NK-92 (cell line): ENCODE measurements around the gene PTGES.
"Not testable (repeated sequence)": the region's sequence is repeated elsewhere in the genome, so short reads cannot be mapped to it uniquely, and the experiment has no call there.

Experiments
- DNase-seq: peaks from one replicate; lab custom pipeline; 2025; ENCODE audit not compliant: unreplicated experiment; lab: John Stamatoyannopoulos, UW

The PTGES gene

DNA sequence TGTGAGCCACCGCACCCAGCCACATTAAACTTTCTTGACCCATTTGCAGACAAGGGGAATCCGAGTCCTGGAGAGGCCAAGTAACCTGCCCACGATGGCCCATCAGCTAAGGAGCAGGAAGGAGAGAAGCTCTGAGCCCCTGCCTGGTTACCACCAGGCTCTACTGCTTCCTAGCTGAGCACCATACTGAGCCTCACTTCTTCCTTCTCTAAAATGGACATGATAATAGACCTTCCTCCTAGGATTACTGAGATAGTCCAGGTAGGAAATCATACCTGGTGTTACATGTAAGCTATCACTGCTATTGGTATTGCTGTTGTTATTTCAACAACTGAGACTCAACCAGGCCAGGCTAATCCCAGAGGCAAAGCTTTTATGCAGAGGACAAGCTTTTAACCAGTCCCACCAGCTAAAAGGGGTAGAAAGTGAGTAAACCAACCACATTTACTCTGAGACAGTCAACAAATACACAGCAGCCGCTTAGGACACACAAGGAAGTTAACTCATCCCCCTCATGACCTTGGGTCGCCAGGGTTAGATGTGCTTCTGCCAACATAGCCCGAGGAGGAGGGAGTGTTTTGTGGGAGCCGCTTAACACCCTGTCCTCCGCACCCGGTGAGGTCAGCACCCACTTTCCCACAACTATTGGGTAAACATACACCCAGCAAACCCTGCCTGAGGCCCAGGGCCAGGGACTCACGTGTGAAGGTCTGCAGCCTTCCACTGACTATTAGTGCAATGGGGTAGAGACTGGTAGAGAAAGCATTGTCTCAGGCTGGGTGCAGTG is 20.6 kb upstream of the PTGES start:
- no peak for DNase-seq

DNA sequence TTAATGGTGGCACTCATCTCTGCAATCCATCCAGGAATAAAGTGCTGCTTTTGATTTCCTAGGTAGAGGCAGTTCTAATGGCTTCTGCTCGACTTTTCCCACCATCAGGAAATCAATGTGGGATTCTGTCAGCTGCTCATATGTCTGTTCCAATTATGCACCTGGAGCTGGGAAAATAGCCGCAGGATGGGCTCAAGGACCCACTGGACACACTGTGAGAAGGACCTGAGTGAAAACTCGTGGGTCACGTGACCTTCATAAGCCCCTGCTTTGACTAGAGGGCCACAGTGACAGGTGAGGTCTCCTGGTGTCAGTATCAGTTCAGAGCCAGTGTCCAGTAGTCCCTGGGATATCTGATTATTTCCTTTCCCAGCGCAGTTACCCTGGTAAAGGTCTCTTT is 17.9 kb upstream of the PTGES start:
- no peak for DNase-seq

DNA sequence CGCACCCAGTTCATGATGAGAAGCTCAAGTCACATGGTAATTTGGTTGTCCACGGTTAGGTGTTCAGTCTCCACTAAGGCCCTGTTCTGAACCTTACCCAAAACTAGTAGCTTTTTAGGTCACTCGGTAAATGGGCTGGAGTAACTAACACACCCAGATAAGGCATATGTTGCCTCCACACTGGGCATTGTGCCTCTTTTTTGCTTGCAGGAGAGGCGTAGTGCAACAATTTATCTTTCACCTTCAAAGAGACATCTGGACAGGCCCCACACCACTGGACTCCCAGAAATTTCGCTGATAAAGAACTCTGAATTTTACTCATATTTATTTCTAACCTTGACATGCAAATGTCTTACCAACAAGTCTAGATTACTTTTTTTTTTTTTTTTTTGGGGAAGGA is 16.8 kb upstream of the PTGES start:
- no peak for DNase-seq

DNA sequence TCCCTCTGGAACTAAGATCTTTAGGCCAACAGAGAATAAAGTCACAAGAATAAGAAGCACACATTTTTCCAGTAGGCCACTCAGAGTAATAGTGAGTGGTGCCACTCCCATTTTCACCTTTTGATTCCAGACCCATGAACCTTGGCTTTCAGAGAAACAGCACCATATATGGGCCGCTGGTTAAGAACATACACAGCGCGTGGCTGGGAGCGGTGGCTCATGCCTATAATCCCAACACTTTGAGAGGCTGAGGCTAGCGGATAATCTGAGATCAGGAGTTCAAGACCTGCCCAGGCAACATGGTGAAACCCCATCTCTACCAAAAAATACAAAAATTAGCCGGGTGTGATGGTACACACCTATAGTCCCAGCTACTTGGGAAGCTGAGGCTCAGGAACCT is 15.6 kb upstream of the PTGES start:
- no peak for DNase-seq

DNA sequence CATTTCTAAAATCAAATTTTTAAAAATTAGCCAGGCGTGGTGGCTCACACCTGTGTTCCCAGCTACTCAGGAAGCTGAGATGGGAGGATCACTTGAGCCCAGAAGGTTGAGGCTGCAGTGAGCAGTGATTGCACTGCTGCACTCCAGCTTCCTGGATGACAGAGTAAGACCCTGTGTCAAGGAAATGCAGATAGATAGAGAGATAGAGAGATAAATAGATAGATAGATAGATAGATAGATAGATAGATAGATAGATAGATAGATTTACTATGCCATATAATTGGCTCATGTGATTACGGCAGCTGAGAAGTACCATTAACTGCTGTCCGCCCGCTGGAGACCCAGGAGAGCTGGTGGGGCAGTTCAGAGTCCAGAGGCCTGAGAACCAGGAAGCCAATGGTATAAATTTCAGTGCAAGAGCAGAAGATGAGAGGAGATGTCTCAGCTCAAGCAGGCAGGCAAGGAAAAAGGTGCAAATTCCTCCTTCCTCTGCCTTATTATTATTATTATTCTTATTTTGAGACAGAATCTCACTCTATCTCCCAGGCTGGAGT is 13.0 kb upstream of the PTGES start:
- DNase-seq = no peak

DNA sequence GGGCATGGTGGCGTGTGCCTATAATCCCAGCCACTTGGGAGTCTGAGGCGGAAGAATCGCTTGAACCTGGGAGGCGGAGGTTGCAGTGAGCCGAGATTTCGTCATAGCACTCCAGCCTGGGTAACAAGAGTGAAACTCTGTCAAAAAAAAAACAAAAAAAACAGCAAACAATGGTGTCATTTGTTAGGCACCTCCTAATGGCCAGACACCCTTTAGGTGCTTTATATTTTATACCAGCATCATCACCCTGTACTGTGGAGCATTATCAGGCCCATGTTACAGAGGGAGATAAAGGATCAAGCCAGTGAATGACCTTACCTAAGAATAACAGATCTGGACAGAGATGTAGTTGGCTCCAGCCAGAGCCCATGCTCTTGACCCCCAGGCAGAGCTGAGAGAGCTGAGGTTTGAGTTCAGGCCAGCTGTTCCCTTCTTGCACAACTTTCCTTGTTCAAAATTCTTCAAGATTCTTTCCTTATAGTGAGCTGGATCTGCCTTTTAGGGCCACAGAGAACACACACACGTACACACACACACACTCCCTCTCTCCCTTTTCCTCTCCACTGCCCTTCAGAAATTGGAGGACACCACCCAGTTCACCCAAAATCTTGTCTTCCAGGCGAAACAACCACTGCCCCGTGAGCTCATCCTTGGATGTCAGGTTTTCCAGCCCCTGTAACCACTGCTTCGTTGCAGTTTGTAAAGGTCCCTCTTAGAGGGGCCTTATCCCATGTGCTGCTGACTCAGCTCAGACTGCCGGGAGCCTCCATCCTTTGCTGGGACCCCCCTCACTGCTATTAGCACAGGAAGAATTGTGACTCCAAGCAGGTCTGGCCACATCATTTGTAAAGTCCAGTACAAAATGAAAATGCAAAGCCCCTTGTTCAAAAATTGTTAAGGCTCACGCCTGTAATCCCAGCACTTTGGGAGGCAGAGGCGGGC is 10.4 kb upstream of the PTGES start:
- DNase-seq = no peak

DNA sequence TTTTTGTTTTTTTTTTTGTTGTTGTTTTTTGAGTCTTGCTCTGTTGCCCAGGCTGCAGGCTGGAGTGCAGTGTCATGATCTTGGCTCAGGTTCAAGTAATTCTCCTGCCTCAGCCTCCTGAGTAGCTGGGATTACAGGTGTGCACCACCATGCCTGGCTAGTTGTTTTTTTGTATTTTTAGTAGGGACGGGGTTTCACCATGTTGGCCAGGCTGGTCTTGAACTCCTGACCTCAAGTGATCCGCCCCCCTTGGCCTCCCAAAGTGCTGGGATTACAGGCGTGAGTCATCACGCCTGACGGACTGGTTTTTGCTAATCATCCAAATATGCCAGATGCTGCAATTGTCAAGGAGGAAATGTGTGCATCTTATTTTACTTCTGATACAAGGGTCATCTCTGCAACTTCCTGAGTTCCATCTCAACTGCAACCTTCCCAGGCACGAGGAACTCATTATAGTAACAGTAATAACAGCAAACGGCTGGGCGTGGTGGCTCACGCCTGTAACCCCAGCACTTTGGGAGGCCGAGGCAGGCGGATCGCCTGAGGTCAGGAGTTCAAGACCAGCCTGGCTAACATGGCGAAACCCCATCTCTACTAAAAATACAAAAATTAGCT is 9.6 kb upstream of the PTGES start:
- not testable (repeated sequence) for DNase-seq

DNA sequence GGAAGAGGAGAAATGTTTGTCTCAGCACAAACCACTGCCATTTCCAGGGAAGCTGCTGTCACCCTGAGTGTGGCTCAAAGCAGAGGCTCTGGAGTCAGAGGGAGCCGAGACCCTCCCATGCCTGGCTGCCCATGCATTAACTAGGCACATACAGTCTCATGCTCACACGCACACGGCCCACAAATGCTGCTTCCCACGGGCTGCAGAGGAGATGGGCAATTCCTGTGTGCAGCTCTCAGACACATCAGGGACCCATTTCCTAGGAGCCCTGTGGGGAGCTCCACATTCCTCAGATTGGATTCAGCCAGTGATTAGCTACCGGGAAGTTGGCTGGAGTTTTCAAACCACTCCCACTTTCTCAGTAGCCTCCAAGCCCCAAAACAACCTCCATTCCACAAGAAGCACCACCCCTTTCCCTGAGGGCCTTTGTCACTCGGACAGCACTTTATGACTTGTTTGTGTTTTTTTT is 9.1 kb upstream of the PTGES start:
- no peak for DNase-seq

DNA sequence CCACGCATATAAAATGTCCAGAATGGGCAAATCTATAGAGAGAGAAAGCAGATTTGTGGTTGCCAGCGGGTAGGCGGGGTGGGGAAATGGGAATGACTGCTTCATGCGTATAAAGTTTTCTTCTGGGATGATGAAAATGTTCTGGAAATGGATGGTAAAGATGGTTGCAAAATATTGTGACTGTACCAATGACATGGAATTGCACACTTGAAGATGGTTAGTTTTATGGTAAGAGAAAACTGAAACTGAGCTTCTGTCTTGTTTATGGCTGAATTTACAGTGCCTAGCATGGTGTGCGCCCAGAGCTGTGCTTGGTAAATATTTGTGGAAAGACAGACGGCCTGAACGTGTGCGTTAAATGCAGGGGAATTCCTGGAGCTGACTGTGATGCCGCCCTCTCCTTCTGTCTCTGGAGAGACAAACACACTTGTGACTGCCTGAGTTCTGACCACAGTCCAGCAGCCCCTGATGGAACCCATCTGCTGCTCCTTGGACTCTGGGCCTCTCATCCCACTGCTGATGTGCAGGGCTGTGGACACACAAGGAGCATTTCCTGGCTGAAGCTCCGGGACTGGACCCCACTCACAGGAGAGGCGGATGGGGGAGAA is 8.6 kb upstream of the PTGES start:
- no peak for DNase-seq

DNA sequence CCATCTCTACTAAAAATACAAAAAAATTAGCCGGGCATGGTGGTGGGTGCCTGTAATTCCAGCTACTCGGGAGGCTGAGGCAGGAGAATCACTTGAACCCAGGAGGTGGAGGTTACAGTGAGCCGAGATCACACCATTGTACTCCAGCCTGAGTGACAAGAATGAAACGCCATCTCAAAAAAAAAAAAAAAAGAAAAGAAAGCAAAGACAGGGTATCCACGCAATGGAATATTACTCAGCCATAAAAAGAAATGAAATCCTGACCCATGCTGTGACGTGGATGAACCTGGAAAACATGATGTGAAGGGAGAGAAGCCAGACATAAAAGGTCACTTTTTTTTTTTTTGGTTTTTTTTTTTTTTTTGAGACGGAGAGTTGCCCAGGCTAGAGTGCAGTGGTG is 7.9 kb upstream of the PTGES start:
- DNase-seq = not testable (repeated sequence)

DNA sequence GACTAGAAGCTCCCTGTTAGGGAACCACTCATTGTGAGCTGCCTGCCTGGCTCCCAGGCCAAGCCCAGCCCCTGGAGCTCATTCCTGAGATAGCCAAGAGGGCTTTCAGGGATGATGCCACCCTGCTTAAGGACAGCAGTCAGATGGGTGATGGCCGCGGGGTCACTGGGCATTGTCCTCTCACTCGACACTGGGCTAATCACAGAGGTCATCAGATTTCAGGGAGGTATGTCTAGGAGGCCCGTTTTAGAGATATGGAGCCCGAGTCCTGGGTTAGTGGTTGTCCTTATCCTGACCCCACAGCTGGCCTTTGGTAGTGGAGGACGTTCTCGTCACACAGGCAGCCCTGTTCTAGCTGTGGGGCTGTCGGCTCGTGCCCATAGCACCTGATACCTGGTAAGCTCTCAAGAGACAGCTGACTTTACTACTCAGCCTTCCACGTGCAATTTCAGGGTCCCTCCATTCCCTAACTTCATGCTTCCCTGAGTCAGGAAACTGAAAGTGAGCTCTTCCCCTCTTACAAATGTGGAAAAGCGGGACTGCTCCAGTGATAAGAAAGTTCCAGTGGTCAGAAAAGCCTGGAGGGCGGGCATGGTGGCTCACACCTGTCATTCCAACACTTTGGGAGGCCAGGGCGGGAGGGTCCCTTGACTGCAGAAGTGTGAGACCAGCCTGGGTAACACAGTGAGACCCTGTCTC is 7.1 kb upstream of the PTGES start:
- no peak for DNase-seq

DNA sequence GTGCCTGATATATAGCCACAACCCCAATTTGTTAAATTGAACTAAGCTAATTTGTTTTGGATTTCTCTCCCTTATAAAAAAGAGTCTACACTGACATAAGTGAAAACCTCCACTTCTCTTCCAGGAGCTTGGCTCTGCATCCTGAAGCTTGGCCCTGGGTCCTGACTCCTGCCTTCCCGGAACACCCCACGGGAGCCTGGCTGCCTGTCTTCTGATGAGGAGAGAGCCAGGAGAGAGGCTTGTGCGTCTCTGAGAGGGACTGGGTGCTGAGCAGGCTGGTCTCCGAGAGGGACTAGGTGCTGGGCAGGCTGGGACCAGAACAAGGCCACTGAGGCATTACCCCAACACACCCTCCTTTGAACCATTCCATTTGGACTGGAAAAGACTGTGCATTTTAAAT is 6.5 kb upstream of the PTGES start:
- no peak for DNase-seq

DNA sequence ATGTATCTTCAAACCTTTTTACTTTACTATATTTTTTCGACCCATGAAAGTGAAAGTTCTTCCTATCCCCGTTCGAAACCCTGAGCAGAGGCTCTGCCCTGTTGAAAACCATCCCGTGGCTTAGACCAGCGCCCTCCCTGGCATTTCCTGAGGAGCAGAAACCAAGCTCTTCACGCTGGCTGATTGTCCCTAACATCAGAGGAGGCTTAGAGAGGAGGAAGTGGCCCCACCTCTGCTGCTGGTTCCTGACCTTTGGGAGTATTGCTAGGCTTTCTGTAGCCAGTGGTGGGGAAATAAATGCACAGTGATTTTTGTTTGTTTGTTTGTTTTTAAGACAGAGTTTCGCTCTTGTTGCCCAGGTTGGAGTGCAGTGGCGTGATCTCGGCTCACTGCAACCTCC is 4.2 kb upstream of the PTGES start:
- no peak for DNase-seq

DNA sequence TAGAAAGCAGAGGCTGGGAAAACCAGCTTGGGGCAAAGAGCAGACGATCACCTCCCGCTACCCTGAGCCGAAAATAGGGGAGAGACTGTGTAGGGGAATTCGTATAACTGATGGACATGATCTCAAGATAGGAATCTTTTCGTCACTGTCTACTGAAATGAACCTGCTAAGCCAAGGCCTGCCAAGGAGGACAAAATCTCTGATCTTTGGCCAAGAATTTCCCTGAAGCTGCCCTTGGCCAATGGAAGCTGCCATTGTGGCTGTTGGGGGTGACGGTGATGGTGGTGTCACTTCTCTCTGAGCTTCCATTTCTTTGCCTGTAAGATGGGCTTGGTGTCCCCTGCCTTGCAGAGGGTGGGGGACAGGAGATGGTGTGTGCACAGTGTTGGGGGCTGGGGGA is 3.3 kb upstream of the PTGES start:
- no peak for DNase-seq

DNA sequence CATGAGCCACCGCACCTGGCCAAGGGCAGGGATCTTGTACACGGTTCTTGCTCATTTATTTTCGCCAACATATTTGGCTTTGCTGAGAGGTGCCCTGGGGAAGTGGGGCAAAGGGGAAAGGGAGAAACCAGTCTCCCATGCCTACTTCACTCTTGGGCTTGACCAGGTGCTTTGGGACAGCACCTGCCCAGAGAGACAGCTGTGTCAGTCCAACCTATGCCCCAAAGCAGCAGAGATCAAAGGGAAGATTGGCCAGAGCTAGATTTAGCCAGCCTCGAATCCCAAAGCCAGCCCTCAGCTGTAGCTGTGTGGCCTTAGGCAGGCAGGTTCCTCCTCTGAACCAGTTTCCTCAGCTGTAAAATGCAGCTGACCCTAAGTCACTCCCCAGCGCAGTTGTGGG is 2.3 kb upstream of the PTGES start:
- DNase-seq = no peak

DNA sequence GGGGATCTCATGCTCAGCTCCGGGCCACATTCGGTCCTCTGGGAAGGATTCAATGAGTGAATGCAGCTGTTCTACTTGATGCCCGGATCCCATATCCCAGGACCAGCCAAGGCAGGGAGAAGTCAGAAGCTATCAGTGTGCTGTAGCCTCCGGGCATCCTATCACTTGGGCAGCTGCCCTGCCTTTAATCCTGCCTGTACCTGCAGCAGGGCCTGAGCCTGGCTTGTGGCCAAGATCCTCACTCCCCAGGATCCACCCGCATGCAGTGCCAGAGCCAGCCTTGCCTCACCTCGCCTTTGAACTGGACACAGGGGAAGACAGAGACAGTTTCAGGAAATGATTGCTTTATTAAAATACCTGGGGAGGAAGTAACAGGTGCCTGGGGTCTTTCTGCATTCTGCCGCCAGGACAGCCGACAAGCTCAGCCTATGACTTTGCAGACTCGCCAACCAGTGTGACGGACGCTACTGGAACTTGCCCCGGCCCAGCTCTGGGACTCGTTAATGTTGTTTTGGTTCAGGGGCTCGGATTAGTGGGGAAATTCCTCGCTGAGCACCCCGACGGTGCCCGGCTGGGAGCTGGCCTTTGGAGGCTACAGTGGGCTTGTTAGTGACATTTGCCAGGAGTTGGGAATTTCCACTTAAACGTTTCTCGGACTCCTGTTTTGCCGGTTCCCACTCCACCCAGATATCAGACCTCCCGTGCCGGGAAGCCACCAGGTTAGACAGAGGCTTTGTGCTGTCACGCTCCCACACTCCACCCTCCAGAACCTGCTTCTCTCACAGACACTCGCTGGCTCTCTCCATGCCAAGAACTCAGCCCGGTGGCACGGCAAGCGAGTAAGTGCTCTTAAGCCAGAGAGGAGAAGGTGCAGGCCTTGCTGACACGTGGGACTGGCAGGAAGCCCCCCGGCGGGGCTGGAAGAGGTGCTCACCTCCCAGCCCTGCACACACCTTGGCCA is 721 bp downstream of the PTGES start:
- DNase-seq = no peak

DNA sequence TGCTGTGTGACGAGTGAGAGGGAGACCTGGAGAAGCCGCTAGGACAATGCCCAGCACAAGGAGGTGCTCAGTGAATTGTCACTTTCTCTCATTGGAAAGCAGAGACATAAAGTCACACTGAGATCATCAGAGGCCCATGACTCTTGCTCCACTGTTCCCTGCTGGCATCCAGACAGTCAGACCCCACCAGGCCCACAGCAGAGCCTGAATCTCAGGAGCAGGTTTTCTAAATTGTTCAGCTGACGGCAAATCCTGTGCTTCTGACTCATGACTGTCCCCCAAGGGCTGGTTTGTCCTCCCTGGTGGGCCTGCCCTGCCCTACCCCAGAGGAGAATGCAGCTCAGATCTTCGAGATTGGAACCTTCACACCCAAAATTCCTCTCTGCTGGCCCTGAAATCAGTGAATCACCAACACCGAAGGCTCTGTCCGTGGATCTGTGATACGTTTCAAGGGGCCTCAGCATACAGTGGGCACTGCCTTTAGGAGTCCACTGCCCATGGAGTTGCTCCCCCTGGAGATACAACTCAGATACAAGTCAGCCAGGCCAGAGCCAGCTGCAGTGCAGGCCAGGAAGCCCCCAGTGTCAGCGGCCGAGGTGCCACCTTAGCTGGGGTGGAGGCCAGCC is 2.7 kb downstream of the PTGES start:
- no peak for DNase-seq

DNA sequence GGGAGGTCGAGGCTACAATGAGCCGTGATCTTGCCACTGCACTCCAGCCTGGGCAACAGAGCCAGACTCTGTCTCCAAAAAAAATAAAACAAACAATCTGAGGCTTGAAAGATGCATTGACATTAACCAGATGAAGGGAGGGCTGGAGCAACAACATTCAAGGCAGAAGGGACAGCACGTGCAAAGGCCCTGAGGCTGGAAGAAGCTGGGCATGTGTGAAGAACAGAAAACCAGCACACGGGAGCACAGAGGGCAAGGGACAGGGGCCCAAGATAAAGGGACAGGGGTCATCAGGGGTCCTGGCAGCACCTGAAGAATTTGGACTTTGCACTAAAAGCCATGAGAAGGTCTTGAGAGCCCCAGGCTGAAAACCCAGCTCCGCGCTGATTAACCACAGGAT is 3.3 kb downstream of the PTGES start:
- DNase-seq = no peak

DNA sequence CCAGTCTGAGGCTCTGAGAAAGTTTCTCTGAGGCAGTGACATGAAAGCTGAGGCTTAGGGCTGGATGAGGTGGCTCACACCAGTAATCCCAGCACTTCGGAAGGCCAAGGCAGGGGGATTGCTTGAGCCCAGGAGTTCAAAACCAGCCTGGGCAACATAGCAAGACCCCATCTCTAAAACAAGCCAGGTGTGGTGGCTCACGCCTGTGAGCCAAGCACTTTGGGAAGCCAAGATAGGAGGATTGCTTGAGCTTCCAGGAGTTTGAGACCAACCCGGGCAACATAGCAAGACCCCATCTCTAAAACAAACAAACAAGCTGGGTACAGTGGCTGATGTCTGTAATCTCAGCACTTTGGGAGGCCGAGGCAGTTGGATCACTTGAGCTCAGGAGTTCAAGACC is 3.8 kb downstream of the PTGES start:
- not testable (repeated sequence) for DNase-seq
